Esophagus muscularis mucosa (tissue), 4 donors: ENCODE measurements around the gene OR2AE1. TPM values are rescaled to one million over a fixed set of nuclear protein-coding genes. Genes with fewer than 3 reads are reported as not detected.
"Not testable (repeated sequence)": the region's sequence is repeated elsewhere in the genome, so short reads cannot be mapped to it uniquely, and the experiment has no call there.

Experiments used
- DNase-seq: peaks from one replicate; pipeline ENCODE4 v3.0.0-alpha.2; 2017; ENCODE audit errors: extremely low spot score
- H3K27ac ChIP-seq, 4 donors: fragments of 200-600 bp; sonication (generic); replicated peaks in 1 of 4; 1 replicate in 3 of 4; 2 replicates in 1 of 4; pipeline ENCODE4 v1.5.1; 2016 to 2019; ENCODE audit warnings: mild to moderate bottlenecking in 1 of 4
- H3K27me3 ChIP-seq, 4 donors: fragments of 200-600 bp; sonication (generic); one replicate each; pipeline versions ENCODE4 v1.5.1 to v1.6.0; 2016 to 2019
- H3K36me3 ChIP-seq, 4 donors: fragments of 200-600 bp; sonication (generic); one replicate each; pipeline ENCODE4 v1.5.1; 2016 to 2019
- H3K4me1 ChIP-seq, 4 donors: fragments of 200-600 bp; sonication (generic); one replicate each; pipeline ENCODE4 v1.5.1; 2016 to 2019
- H3K4me3 ChIP-seq, 4 donors: fragments of 200-600 bp; sonication (generic); 1 replicate in 2 of 4; 2 replicates in 2 of 4; pipeline ENCODE4 v1.5.1; 2016 to 2019; ENCODE audit warnings: mild to moderate bottlenecking in 4 of 4, moderate library complexity in 1 of 4
- H3K9me3 ChIP-seq, 4 donors: fragments of 200-600 bp; sonication (generic); 1 replicate in 3 of 4; 2 replicates in 1 of 4; pipeline ENCODE4 v1.5.1; 2016 to 2019
- EP300 ChIP-seq: sonication (generic); formaldehyde crosslinking; IDR thresholded peaks from one replicate; pipeline ENCODE4 v1.6.1; 2017; ENCODE audit warnings: antibody characterized with exemption
- POLR2A ChIP-seq: fragments of 450-650 bp; IDR thresholded peaks from one replicate; pipeline ENCODE4 v1.6.1; 2017; ENCODE audit warnings: antibody characterized with exemption, moderate library complexity, mild to moderate bottlenecking, low read depth
- POLR2AphosphoS5 ChIP-seq, 2 donors: sonication (generic); formaldehyde crosslinking; IDR thresholded peaks; one replicate each; pipeline ENCODE4 v1.6.1; 2017; ENCODE audit warnings: antibody characterized with exemption in 2 of 2
- WGBS: methylation state at CpG from one replicate; pipeline ENCODE4 v1.1.5; 2018; 5-methylcytosine and 5-hydroxymethylcytosine counted together
- intact Hi-C: fragments of 100-400 bp; cut with DNase I; formaldehyde crosslinking; loops from one replicate; pipeline ENCODE4 v1.15.1; 2023
- total RNA-seq, 4 donors: library from RNA; depleted of rRNA; stranded (reverse); fragments of >200 nt; gene quantifications; one replicate each; pipeline versions ENCODE4 v1.1.0 to v1.2.1, GENCODE V29; 2016
- TF ChIP-seq, protein P1 (sequence below), 3 experiments: fragments of 200-600 bp in 2 of 3; fragments of 450-650 bp in 1 of 3; sonication (generic) in 2 of 3; IDR thresholded peaks; one replicate each; pipeline ENCODE4 v1.5.1; 2017 to 2019; ENCODE audit warnings: antibody characterized with exemption in 3 of 3, mild to moderate bottlenecking in 2 of 3, moderate library complexity in 1 of 3

The OR2AE1 gene
- total RNA-seq, 4 donors from 2014 or later = 0.65 TPM; not detected in 3

DNA sequence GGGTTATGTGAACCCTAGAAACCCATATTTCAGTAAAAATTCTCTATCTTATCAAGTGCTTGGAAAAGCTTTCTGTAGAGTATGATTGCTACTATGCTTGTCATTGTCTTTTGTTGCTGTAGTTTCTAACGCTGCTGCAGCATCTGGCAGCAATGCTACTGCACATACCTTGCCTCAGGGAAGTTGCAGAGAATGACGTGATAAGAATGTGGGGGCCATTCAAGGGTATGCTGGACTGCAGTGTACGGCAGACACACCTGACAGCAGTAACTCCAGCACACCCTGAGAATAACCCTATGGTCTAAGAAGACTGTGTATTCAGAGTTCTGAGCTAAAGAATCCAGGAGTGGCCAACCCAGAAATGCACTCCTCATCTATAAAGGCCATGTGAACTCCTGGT lies 22.0 kb upstream of the OR2AE1 start:
- TF ChIP-seq EP300 = no peak
- H3K4me3 ChIP-seq = no peak overlapping the region
- no peaks in the 10 kb centered on the region for H3K9me3 ChIP-seq
- intact Hi-C loops = no loop called here
- H3K27me3 ChIP-seq = no peaks in the 10 kb centered on the region
- 63% methylated on average over 1 of the region's 3 CpGs for WGBS
- no peak for DNase-seq
- H3K36me3 ChIP-seq = peaks cover 36 to 63% (median 52%) of the 10 kb centered on the region in 4 donors
- no peaks in the 10 kb centered on the region for H3K4me1 ChIP-seq
- H3K27ac ChIP-seq = no peak overlapping the region

DNA sequence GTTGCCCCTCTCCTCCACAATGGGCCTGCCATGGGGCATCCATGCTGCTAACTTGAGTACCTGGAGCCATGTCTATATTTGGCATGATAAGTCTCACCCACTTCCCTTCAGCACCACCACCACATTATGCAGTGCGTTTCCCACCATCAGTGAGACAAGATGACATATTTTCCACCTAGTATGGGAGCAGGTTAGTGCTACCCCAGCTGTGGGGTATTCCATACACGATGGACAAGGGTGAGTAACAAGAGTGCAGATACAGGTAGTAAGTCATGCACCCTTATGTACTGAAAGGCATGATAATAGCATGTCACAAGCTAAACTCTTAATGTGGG lies 21.2 kb upstream of the OR2AE1 start:
- no peak for DNase-seq
- no peak overlapping the region for H3K27ac ChIP-seq
- no peaks in the 10 kb centered on the region for H3K9me3 ChIP-seq
- TF ChIP-seq EP300 (no peak), POLR2A (no peak), POLR2AphosphoS5 (IDR thresholded peaks at IDR 0.05) (no peak)
- TF ChIP-seq, protein P1, sequence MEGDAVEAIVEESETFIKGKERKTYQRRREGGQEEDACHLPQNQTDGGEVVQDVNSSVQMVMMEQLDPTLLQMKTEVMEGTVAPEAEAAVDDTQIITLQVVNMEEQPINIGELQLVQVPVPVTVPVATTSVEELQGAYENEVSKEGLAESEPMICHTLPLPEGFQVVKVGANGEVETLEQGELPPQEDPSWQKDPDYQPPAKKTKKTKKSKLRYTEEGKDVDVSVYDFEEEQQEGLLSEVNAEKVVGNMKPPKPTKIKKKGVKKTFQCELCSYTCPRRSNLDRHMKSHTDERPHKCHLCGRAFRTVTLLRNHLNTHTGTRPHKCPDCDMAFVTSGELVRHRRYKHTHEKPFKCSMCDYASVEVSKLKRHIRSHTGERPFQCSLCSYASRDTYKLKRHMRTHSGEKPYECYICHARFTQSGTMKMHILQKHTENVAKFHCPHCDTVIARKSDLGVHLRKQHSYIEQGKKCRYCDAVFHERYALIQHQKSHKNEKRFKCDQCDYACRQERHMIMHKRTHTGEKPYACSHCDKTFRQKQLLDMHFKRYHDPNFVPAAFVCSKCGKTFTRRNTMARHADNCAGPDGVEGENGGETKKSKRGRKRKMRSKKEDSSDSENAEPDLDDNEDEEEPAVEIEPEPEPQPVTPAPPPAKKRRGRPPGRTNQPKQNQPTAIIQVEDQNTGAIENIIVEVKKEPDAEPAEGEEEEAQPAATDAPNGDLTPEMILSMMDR (IDR thresholded peaks at IDR 0.05) = no peak
- H3K4me1 ChIP-seq = no peaks in the 10 kb centered on the region
- H3K4me3 ChIP-seq = no peak overlapping the region
- peaks cover 28 to 58% (median 43%) of the 10 kb centered on the region in 4 donors for H3K36me3 ChIP-seq
- 100% methylated on average over 1 of the region's 2 CpGs for WGBS
- intact Hi-C loops = no loop called here
- no peaks in the 10 kb centered on the region for H3K27me3 ChIP-seq

DNA sequence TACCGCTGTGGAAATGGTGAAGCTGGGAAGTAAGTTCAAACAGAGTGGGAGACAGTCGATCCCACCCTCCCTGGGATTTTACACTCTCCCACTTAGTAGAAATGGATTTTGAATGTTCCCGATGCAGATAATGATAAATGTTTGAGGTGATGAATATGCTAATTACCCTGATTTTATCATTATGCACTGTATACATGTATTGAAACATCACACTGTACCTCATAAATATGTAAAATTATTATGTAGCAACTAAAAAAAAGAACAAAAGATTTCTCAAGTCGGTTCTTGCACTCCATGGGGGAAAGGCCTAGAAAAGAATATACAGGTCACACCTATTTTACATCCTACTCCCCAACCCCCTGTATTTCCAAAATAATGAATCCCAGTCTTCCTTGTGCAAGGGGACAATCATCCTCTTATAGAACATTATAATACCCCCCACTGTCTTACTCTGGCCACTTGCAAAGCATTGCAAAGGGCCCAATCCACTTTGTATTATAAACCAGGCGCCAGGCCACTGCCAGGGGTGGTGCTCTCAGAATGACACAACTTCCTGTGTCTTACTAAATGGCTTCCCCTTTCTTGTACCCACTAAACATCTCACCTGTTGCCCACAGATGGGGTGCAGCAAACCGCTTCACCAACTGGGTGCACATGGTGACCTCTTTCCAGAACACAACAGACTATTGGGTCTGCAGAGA lies 20.6 kb upstream of the OR2AE1 start:
- H3K36me3 ChIP-seq = peaks cover 26 to 58% (median 41%) of the 10 kb centered on the region in 4 donors
- no peak overlapping the region for H3K4me3 ChIP-seq
- DNase-seq = no peak
- H3K27me3 ChIP-seq = no peaks in the 10 kb centered on the region
- 87% methylated on average over 6 of the region's 6 CpGs for WGBS
- intact Hi-C loops = no loop called here
- no peaks in the 10 kb centered on the region for H3K4me1 ChIP-seq
- TF ChIP-seq POLR2A = no peak
- TF ChIP-seq POLR2AphosphoS5 (IDR thresholded peaks at IDR 0.05) = no peak
- TF ChIP-seq EP300 = no peak
- TF ChIP-seq, protein P1 (IDR thresholded peaks at IDR 0.05) = no peak
- no peaks in the 10 kb centered on the region for H3K9me3 ChIP-seq
- H3K27ac ChIP-seq = no peak overlapping the region

DNA sequence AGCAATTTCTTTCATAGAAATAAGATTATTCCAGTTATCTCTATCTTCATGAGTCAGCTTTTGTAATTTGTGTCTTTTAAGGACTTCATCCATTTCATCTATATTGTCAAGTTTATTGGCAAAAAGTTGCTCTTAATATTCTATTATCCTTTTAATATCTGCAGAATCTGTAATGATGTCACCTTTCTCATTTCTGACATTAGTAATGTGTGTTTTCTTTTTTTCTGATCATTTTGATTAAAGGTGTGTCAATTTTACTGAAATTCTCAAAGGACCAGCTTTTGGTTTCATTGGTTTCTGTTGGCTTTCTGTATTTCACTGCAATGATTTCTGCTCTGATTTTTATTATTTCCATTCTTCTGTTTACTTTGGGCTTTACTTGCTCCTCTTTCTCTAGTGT lies 17.9 kb upstream of the OR2AE1 start:
- peaks cover 13 to 58% (median 39%) of the 10 kb centered on the region in 4 donors for H3K36me3 ChIP-seq
- no peaks in the 10 kb centered on the region for H3K9me3 ChIP-seq
- no peaks in the 10 kb centered on the region for H3K4me1 ChIP-seq
- TF ChIP-seq, protein P1 (IDR thresholded peaks at IDR 0.05) = no peak
- no peak for TF ChIP-seq EP300
- TF ChIP-seq POLR2A = no peak
- TF ChIP-seq POLR2AphosphoS5 (IDR thresholded peaks at IDR 0.05) = no peak
- H3K4me3 ChIP-seq = no peak overlapping the region
- H3K27me3 ChIP-seq = no peaks in the 10 kb centered on the region
- intact Hi-C loops = no loop called here
- H3K27ac ChIP-seq = no peak overlapping the region
- DNase-seq = no peak

DNA sequence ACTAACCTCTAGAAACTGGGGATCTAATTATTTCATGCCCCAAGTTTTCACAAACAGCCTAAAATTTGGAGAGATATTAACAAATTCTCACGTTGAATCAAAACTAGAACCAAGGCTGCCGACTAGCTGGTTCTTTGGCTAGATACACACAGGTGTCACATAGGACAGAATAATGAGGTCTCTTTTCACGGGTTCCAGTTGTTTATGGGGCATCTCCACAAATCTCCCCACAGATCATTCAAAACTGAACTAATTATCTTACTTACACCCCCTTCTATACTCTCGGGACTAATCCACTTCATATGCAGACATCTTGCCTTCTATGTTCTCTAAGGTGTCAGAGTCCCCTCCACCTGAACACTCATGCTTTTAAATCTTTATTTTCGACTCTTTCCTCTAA lies 16.4 kb upstream of the OR2AE1 start:
- WGBS = 86% methylated on average over 5 of the region's 5 CpGs
- intact Hi-C loops = no loop called here
- Histone ChIP-seq H3K9me3 (no peaks in the 10 kb centered on the region), H3K36me3 (peaks cover 13 to 51% (median 39%) of the 10 kb centered on the region in 4 donors), H3K27ac (no peak overlapping the region), H3K4me1 (no peaks in the 10 kb centered on the region), H3K4me3 (no peak overlapping the region), H3K27me3 (no peaks in the 10 kb centered on the region)
- TF ChIP-seq POLR2A (no peak), EP300 (no peak), POLR2AphosphoS5 (IDR thresholded peaks at IDR 0.05) (no peak)
- TF ChIP-seq, protein P1 (IDR thresholded peaks at IDR 0.05) = no peak
- no peak for DNase-seq

DNA sequence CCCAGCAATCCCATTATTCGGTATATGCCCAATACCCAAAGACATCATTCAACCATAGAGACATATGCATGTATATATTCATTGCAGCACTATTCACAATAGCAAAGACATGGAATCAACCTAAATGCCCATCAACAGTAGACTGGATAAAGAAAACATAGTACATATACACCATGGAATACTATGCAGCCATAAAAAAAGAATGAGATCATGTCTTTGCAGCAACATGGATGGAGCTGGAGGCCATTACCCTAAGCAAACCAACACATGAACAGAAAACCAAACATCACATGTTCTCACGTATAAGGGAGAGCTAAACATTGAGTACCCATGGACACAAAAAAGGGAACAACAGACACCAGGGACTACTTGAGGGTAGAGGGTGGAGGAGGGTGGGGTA lies 13.5 kb upstream of the OR2AE1 start:
- H3K4me3 ChIP-seq, DNase-seq, intact Hi-C loops, H3K4me1 ChIP-seq, H3K27me3 ChIP-seq, H3K27ac ChIP-seq, H3K9me3 ChIP-seq: not testable (repeated sequence)
- 89% methylated on average over 2 of the region's 2 CpGs for WGBS
- peaks cover 13 to 43% (median 36%) of the 10 kb centered on the region in 4 donors for H3K36me3 ChIP-seq

DNA sequence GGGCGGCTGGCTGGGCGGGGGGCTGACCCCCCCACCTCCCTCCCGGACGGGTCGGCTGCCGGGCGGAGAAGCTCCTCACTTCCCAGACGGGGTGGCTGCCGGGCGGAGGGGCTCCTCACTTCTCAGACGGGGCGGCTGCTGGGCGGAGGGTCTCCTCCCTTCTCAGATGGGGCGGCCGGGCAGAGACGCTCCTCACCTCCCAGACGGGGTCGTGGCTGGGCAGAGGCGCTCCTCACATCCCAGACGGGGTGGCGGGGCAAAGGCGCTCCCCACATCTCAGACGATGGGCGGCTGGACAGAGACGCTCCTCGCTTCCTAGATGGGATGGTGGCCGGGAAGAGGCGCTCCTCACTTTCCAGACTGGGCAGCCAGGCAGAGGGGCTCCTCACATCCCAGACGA lies 11.5 kb upstream of the OR2AE1 start:
- H3K4me3 ChIP-seq, H3K27ac ChIP-seq, H3K9me3 ChIP-seq, DNase-seq, intact Hi-C loops, H3K27me3 ChIP-seq, H3K4me1 ChIP-seq: not testable (repeated sequence)
- peaks cover 13 to 43% (median 36%) of the 10 kb centered on the region in 4 donors for H3K36me3 ChIP-seq
- no CpG with 5 or more reads among the region's 29 CpGs for whole genome bisulfite sequencing
